GM19324 (cell line): Measurements from ENCODE around the gene NUFIP2.
A peak's percentile ranks its signal among the peaks of the same experiment; 100 is the strongest.
"Not testable (repeated sequence)": the region's sequence is repeated elsewhere in the genome, so short reads cannot be mapped to it uniquely, and the experiment has no call there.

Experiments
- ATAC-seq: cut with Tn5 transposase; IDR thresholded peaks from one replicate; pipeline ENCODE4 v1.9.1; 2021; ENCODE audit warnings: mild to moderate bottlenecking, moderate library complexity; ENCODE audit not compliant: unreplicated experiment, low FRiP score

NUFIP2 gene

GRCh38 chr17:29240477-29240876 is 53.5 kb downstream of the NUFIP2 start:
- no peak for ATAC-seq

- no peak for ATAC-seq
Measured at GRCh38 chr17:29238133-29238850, 55.7 kb downstream of the NUFIP2 start.

GRCh38 chr17:29237476-29238132 is 56.3 kb downstream of the NUFIP2 start:
- ATAC-seq: no peak

GRCh38 chr17:29235904-29236303 is 58.0 kb downstream of the NUFIP2 start:
- ATAC-seq: no peak

- not testable (repeated sequence) for ATAC-seq
Measured at GRCh38 chr17:29234972-29235371, 59.0 kb downstream of the NUFIP2 start.

GRCh38 chr17:29233301-29233700 is 60.6 kb downstream of the NUFIP2 start:
- ATAC-seq: no peak

- no peak for ATAC-seq
Measured at GRCh38 chr17:29225396-29225795, 68.6 kb downstream of the NUFIP2 start.

GRCh38 chr17:29221338-29221737 is 72.6 kb downstream of the NUFIP2 start:
- not testable (repeated sequence) for ATAC-seq

GRCh38 chr17:29219378-29220047 is 74.4 kb downstream of the NUFIP2 start:
- ATAC-seq: peak; percentile 51

GRCh38 chr17:29216856-29217255 is 77.1 kb downstream of the NUFIP2 start:
- ATAC-seq: no peak

- no peak for ATAC-seq
Measured at GRCh38 chr17:29216181-29216580, 77.8 kb downstream of the NUFIP2 start.

GRCh38 chr17:29215717-29216116 is 78.2 kb downstream of the NUFIP2 start:
- ATAC-seq: no peak

GRCh38 chr17:29215174-29215573 is 78.8 kb downstream of the NUFIP2 start:
- no peak for ATAC-seq

GRCh38 chr17:29214215-29215146 is 79.5 kb downstream of the NUFIP2 start:
- no peak for ATAC-seq

- no peak for ATAC-seq
Measured at GRCh38 chr17:29212681-29213121, 81.2 kb downstream of the NUFIP2 start.

- no peak for ATAC-seq
Measured at GRCh38 chr17:29212094-29212631, 81.8 kb downstream of the NUFIP2 start.

- ATAC-seq: no peak
Measured at GRCh38 chr17:29210879-29211278, 83.1 kb downstream of the NUFIP2 start.

GRCh38 chr17:29209073-29209472 is 84.9 kb downstream of the NUFIP2 start:
- ATAC-seq: no peak

- no peak for ATAC-seq
Measured at GRCh38 chr17:29207975-29208374, 86.0 kb downstream of the NUFIP2 start.
